Hepatocyte (in vitro differentiated cells): ENCODE measurements around the gene FICD. TPM values are rescaled to one million over a fixed set of nuclear protein-coding genes. Genes with fewer than 3 reads are reported as not detected.

Experiments
- DNase-seq: peaks from one replicate; pipeline ENCODE4 v3.0.0-alpha.2; 2016; ENCODE audit warnings: low spot score
- H2AFZ ChIP-seq: fragments of 200-600 bp; sonication (generic); 2 replicates; pipeline ENCODE4 v1.6.0; 2016; ENCODE audit warnings: antibody characterized with exemption, mild to moderate bottlenecking
- H3K27ac ChIP-seq: fragments of 200-600 bp; sonication (generic); 2 replicates; pipeline ENCODE4 v1.5.1; 2016; ENCODE audit warnings: mild to moderate bottlenecking
- H3K27me3 ChIP-seq: fragments of 200-600 bp; sonication (generic); 2 replicates; pipeline ENCODE4 v1.6.1; 2016
- H3K36me3 ChIP-seq: fragments of 200-600 bp; sonication (generic); replicated peaks from 2 replicates; pipeline ENCODE4 v1.5.1; 2016; ENCODE audit warnings: low read depth; ENCODE audit not compliant: insufficient read depth
- H3K4me1 ChIP-seq: fragments of 200-600 bp; sonication (generic); 2 replicates; pipeline ENCODE4 v1.5.1; 2016; ENCODE audit warnings: mild to moderate bottlenecking, moderate library complexity; ENCODE audit not compliant: insufficient read depth
- H3K4me2 ChIP-seq: fragments of 200-600 bp; sonication (generic); 2 replicates; pipeline ENCODE4 v1.6.0; 2016
- H3K4me3 ChIP-seq: fragments of 200-600 bp; sonication (generic); 2 replicates; pipeline ENCODE4 v1.5.1; 2016; ENCODE audit warnings: mild to moderate bottlenecking
- H3K79me2 ChIP-seq: fragments of 200-600 bp; sonication (generic); 2 replicates; pipeline ENCODE4 v1.6.0; 2017; ENCODE audit warnings: mild to moderate bottlenecking
- H3K9me2 ChIP-seq: fragments of 200-600 bp; sonication (generic); replicated peaks from 2 replicates; pipeline ENCODE4 v1.6.0; 2017; ENCODE audit warnings: mild to moderate bottlenecking; ENCODE audit not compliant: insufficient read depth
- H3K9me3 ChIP-seq: fragments of 200-600 bp; sonication (generic); 2 replicates; pipeline ENCODE4 v1.5.1; 2016; ENCODE audit warnings: low read depth, mild to moderate bottlenecking
- H4K20me1 ChIP-seq: fragments of 200-600 bp; sonication (generic); 2 replicates; pipeline ENCODE4 v1.6.0; 2016; ENCODE audit warnings: mild to moderate bottlenecking; ENCODE audit not compliant: insufficient read depth, poor library complexity, severe bottlenecking
- EZH2 ChIP-seq: fragments of 200-600 bp; sonication (generic); IDR thresholded peaks from 2 replicates; pipeline ENCODE4 v1.6.1; 2016; ENCODE audit warnings: antibody characterized with exemption, mild to moderate bottlenecking, borderline replicate concordance
- EZH2phosphoT487 ChIP-seq: fragments of 200-600 bp; sonication (generic); IDR thresholded peaks from one replicate; pipeline ENCODE4 v1.6.1; 2018; ENCODE audit warnings: antibody characterized with exemption, mild to moderate bottlenecking, low read depth, moderate library complexity; ENCODE audit not compliant: unreplicated experiment, severe bottlenecking
- WGBS: methylation state at CpG from one replicate; pipeline ENCODE4 v1.1.6; 2016; ENCODE audit warnings: low lambda C conversion rate; ENCODE audit errors: missing lambda C conversion rate; 5-methylcytosine and 5-hydroxymethylcytosine counted together
- polyA plus RNA-seq: library from polyadenylated mRNA; unstranded; fragments of >200 nt; fragmentation: Nextera tagmentation; extraction: Ambion mirVana; gene quantifications from 2 replicates; pipeline ENCODE4 v1.2.1, GENCODE V29; 2016
- total RNA-seq: library from RNA; depleted of rRNA; stranded (reverse); fragments of >200 nt; gene quantifications from 2 replicates; pipeline ENCODE4 v1.2.3, GENCODE V29; 2014
- TF ChIP-seq, protein P1 (sequence below): fragments of 200-600 bp; sonication (generic); IDR thresholded peaks from 2 replicates; pipeline ENCODE4 v1.5.1; 2016; ENCODE audit warnings: antibody characterized with exemption, mild to moderate bottlenecking; ENCODE audit not compliant: poor library complexity

FICD gene
- total and polyA plus RNA-seq, 2 experiments from 2014 or later, result 6.2 to 6.4 TPM

DNA sequence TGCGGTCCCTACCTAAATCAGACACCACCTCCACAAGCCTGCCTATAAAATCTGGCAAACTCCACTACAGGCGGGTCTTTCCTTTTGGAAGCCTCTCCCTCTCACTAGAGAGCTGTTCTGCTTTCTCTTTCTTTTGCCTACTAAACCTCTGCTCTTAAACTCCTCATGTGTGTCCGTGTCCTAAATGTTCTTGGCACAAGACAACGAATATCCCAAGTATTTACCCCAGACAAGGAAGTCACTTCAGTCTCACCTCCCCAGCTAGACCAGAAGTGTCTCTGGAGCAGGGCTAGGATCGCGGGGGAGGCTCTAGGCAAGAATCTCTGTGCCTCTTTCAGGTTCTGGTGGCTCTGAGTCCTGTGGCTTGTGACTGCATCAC, 37.2 kb upstream of the FICD start:
- no peak for DNase-seq
- no peaks in the 10 kb centered on the region for H3K9me3 ChIP-seq
- no peak overlapping the region for H3K4me3 ChIP-seq
- no peak overlapping the region for H3K27ac ChIP-seq
- H3K9me2 ChIP-seq, result no peaks in the 10 kb centered on the region
- no peaks in the 10 kb centered on the region for H4K20me1 ChIP-seq
- WGBS, result 90% methylated on average over 6 of the region's 6 CpGs
- H3K79me2 ChIP-seq, result no peaks in the 10 kb centered on the region
- TF ChIP-seq, protein P1, sequence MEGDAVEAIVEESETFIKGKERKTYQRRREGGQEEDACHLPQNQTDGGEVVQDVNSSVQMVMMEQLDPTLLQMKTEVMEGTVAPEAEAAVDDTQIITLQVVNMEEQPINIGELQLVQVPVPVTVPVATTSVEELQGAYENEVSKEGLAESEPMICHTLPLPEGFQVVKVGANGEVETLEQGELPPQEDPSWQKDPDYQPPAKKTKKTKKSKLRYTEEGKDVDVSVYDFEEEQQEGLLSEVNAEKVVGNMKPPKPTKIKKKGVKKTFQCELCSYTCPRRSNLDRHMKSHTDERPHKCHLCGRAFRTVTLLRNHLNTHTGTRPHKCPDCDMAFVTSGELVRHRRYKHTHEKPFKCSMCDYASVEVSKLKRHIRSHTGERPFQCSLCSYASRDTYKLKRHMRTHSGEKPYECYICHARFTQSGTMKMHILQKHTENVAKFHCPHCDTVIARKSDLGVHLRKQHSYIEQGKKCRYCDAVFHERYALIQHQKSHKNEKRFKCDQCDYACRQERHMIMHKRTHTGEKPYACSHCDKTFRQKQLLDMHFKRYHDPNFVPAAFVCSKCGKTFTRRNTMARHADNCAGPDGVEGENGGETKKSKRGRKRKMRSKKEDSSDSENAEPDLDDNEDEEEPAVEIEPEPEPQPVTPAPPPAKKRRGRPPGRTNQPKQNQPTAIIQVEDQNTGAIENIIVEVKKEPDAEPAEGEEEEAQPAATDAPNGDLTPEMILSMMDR, result no peak
- no peak for TF ChIP-seq EZH2
- no peak for TF ChIP-seq EZH2phosphoT487
- H3K4me1 ChIP-seq, result no peaks in the 10 kb centered on the region
- H3K36me3 ChIP-seq, result no peaks in the 10 kb centered on the region
- H2AFZ ChIP-seq, result no peak overlapping the region
- peaks cover 4% of the 10 kb centered on the region for H3K27me3 ChIP-seq
- no peak overlapping the region for H3K4me2 ChIP-seq

DNA sequence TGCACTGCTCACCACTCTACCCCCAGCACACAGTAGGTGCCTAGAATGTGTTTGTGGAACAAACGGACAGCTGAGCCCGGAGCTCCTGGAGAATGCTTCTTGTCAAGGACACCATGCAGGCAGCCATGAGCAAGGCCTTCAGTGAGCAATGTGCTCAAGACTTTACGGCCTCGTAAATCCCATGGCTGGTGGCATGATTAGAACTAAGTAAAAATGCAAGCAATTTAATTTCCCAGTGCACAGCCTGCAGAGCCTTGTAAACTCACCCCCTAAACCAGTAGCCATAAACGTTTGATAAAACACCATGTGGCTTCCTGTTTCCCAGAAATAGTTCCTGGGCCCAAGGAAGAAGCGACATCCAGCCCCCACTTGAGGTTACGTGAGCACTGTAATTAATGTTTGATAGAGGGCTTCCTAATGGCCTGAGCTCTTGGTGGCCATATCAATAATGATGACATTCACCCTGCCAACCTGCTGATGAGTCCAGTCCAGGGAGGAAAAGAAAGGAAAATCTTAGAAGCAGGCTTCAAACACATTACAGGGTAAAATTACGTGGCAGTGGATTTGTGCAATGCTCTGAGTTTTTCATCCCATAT, 36.4 kb upstream of the FICD start:
- Histone ChIP-seq H3K79me2 (no peaks in the 10 kb centered on the region), H3K27ac (no peak overlapping the region), H4K20me1 (no peaks in the 10 kb centered on the region), H3K9me2 (no peaks in the 10 kb centered on the region), H3K4me3 (no peak overlapping the region), H2AFZ (no peak overlapping the region), H3K36me3 (no peaks in the 10 kb centered on the region), H3K4me2 (no peak overlapping the region), H3K4me1 (no peaks in the 10 kb centered on the region), H3K27me3 (peaks cover 5% of the 10 kb centered on the region), H3K9me3 (no peaks in the 10 kb centered on the region)
- WGBS, result 34% methylated on average over 8 of the region's 8 CpGs
- TF ChIP-seq, protein P1, result no peak
- no peak for TF ChIP-seq EZH2
- no peak for TF ChIP-seq EZH2phosphoT487
- DNase-seq, result no peak

DNA sequence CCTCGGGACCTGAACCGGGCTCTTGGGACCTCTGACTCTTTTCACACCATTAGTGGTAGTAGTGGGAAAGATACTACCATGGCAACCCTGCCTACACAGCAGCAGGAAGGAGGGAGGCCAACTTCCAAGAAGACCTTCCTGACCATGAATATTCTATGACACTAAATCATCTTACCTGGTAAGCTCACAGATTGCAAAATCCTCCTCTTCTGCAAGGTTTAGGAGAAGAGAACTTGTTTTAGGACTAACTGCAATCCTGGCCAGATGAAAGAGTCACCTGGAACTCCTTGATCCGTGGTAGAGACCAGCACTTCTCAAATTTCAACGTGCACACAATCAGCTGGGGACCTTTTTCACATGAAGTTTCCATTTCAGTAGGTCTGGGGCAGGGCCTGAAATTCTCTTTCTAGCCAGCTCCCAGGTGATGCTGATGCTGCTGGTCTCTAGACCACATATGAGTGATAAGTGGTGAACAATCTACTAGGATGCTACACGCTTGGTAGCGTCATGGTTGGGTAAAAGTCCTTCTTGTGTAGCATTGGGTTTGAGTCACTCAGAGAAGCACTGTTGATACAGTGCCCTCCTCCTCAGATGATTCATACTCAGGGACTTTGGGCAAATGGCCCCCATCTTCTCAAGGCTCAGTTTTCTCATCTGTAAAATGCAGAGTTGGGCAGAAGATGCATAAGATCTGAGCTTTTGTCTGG, 35.6 kb upstream of the FICD start:
- no peak overlapping the region for H3K4me3 ChIP-seq
- no peaks in the 10 kb centered on the region for H3K9me3 ChIP-seq
- WGBS, result 68% methylated on average over 6 of the region's 6 CpGs
- no peak overlapping the region for H3K27ac ChIP-seq
- H3K4me1 ChIP-seq, result no peaks in the 10 kb centered on the region
- no peak overlapping the region for H2AFZ ChIP-seq
- no peak overlapping the region for H3K4me2 ChIP-seq
- no peaks in the 10 kb centered on the region for H4K20me1 ChIP-seq
- no peaks in the 10 kb centered on the region for H3K9me2 ChIP-seq
- no peak for DNase-seq
- H3K79me2 ChIP-seq, result no peaks in the 10 kb centered on the region
- TF ChIP-seq EZH2, result no peak
- no peak for TF ChIP-seq EZH2phosphoT487
- TF ChIP-seq, protein P1, result no peak
- H3K36me3 ChIP-seq, result no peaks in the 10 kb centered on the region
- H3K27me3 ChIP-seq, result peaks cover 5% of the 10 kb centered on the region
